Measurements from ENCODE around the gene KRT33B. TPM values are rescaled to one million over a fixed set of nuclear protein-coding genes. Genes with fewer than 3 reads are reported as not detected.
"Not testable (repeated sequence)": the region's sequence is repeated elsewhere in the genome, so short reads cannot be mapped to it uniquely, and the experiment has no call there.

KRT33B gene
- polyA plus RNA-seq, 1 donor: not detected

GRCh38 chr17:41393826-41394225, 24.2 kb upstream of the KRT33B start:
- H3K27ac ChIP-seq (ENCODE audit: low read length): no peak overlapping the region
- peaks cover 2% of the 10 kb centered on the region for H3K27me3 ChIP-seq (ENCODE audit: control insufficient read depth, insufficient read depth, low read length)
- no peak for DNase-seq
- H3K4me3 ChIP-seq (ENCODE audit: low read length): no peak overlapping the region
- H3K4me1 ChIP-seq (ENCODE audit: control insufficient read depth, insufficient read depth, low read length): no peaks in the 10 kb centered on the region
- H3K9me3 ChIP-seq (ENCODE audit: control insufficient read depth, low read depth, low read length): no peaks in the 10 kb centered on the region
- 100% methylated on average over 3 of the region's 10 CpGs for WGBS (ENCODE audit: insufficient coverage, low lambda C conversion rate)
- no peaks in the 10 kb centered on the region for H3K36me3 ChIP-seq (ENCODE audit: control insufficient read depth, insufficient read depth, low read length)

- no peak overlapping the region for H3K27ac ChIP-seq (ENCODE audit: low read length)
- no peaks in the 10 kb centered on the region for H3K36me3 ChIP-seq (ENCODE audit: control insufficient read depth, insufficient read depth, low read length)
- no peak for DNase-seq
- no peaks in the 10 kb centered on the region for H3K4me1 ChIP-seq (ENCODE audit: control insufficient read depth, insufficient read depth, low read length)
- H3K9me3 ChIP-seq (ENCODE audit: control insufficient read depth, low read depth, low read length): no peaks in the 10 kb centered on the region
- 60% methylated on average over 1 of the region's 5 CpGs for WGBS (ENCODE audit: insufficient coverage, low lambda C conversion rate)
- no peak overlapping the region for H3K4me3 ChIP-seq (ENCODE audit: low read length)
- H3K27me3 ChIP-seq (ENCODE audit: control insufficient read depth, insufficient read depth, low read length): peaks cover 2% of the 10 kb centered on the region
Observed at GRCh38 chr17:41393294-41393693, 23.7 kb upstream of the KRT33B start.

DNA sequence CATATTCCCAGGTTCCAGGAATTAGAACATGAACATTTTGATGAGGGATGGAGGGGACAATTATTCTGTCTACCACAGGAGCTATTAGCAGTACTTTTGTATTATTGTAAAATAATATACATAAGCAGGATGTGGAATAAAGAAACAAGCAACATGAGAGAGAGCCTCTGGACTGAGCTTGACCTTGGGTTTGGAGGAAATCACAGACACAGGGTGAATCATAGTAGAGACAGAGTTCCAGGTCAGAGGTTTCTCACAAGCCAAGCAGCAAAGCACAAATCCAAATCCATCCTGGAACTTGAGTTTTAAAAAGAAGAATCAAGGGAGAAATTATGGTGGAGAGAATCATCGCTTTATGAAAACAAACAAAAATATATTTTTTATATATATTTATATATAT, 22.7 kb upstream of the KRT33B start:
- Histone ChIP-seq H3K27me3 (ENCODE audit: control insufficient read depth, insufficient read depth, low read length) (peaks cover 2% of the 10 kb centered on the region), H3K4me3 (ENCODE audit: low read length) (no peak overlapping the region), H3K36me3 (ENCODE audit: control insufficient read depth, insufficient read depth, low read length) (no peaks in the 10 kb centered on the region), H3K4me1 (ENCODE audit: control insufficient read depth, insufficient read depth, low read length) (no peaks in the 10 kb centered on the region), H3K27ac (ENCODE audit: low read length) (no peak overlapping the region), H3K9me3 (ENCODE audit: control insufficient read depth, low read depth, low read length) (no peaks in the 10 kb centered on the region)
- WGBS (ENCODE audit: insufficient coverage, low lambda C conversion rate): no CpG with 5 or more reads among the region's 1 CpG
- DNase-seq: no peak

DNA sequence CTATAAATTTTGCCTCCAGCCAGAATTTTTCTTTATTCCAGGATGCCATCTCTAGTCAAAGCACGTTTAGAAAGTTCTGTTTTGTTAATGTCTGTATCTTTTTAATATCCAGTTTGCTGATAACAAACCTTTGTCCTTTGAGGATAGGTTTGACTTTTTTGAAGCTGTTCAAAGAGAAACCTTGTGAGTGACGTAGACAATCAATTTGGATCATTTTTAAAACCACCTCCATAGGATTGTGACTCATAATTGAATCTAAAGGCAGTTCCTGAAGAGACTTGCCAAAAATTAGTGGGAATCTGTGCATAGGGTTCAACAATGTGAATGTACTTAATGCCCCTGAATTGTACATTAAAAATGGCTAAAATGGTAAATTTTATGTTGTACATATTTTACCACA, 21.9 kb upstream of the KRT33B start:
- 46% methylated on average over 2 of the region's 2 CpGs for WGBS (ENCODE audit: insufficient coverage, low lambda C conversion rate)
- Histone ChIP-seq H3K4me3 (ENCODE audit: low read length) (no peak overlapping the region), H3K9me3 (ENCODE audit: control insufficient read depth, low read depth, low read length) (no peaks in the 10 kb centered on the region), H3K36me3 (ENCODE audit: control insufficient read depth, insufficient read depth, low read length) (no peaks in the 10 kb centered on the region), H3K27me3 (ENCODE audit: control insufficient read depth, insufficient read depth, low read length) (peaks cover 2% of the 10 kb centered on the region), H3K4me1 (ENCODE audit: control insufficient read depth, insufficient read depth, low read length) (no peaks in the 10 kb centered on the region), H3K27ac (ENCODE audit: low read length) (no peak overlapping the region)
- DNase-seq: no peak

DNA sequence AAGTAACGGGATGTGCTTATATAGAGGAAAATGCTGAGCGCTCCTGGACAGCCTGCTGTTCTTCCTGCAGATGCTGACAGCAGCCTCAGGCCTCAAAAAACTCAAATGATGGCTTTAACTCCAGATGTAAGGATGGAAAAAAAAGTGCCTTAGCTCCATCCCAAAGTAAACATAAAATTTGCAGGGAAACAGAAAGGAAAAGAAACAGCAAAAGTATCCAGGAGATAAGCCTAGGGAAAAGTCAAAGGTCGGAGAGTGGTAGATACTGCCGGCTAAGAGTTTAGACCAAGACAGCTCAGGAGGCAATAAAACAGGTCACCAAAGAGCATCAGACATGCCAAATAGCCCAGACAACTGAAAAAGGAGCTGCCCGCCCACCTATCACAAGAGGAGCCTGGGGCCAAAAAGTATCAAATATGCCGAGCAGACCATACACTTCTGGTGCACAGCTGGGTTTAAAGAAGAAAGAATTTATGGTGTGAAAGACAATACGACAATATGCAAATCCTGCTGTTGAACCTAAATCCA, 20.9 kb upstream of the KRT33B start:
- Histone ChIP-seq H3K36me3 (ENCODE audit: control insufficient read depth, insufficient read depth, low read length) (no peaks in the 10 kb centered on the region), H3K4me1 (ENCODE audit: control insufficient read depth, insufficient read depth, low read length) (no peaks in the 10 kb centered on the region), H3K9me3 (ENCODE audit: control insufficient read depth, low read depth, low read length) (no peaks in the 10 kb centered on the region), H3K27ac (ENCODE audit: low read length) (no peak overlapping the region), H3K27me3 (ENCODE audit: control insufficient read depth, insufficient read depth, low read length) (peaks cover 2% of the 10 kb centered on the region), H3K4me3 (ENCODE audit: low read length) (no peak overlapping the region)
- 0% methylated on average over 1 of the region's 7 CpGs for WGBS (ENCODE audit: insufficient coverage, low lambda C conversion rate)
- peak in 1 of 2 donors; percentile 43 for DNase-seq

GRCh38 chr17:41387670-41388069, 18.1 kb upstream of the KRT33B start:
- H3K4me3 ChIP-seq (ENCODE audit: low read length): no peak overlapping the region
- no peaks in the 10 kb centered on the region for H3K27me3 ChIP-seq (ENCODE audit: control insufficient read depth, insufficient read depth, low read length)
- no CpG with 5 or more reads among the region's 4 CpGs for WGBS (ENCODE audit: insufficient coverage, low lambda C conversion rate)
- no peak overlapping the region for H3K27ac ChIP-seq (ENCODE audit: low read length)
- H3K9me3 ChIP-seq (ENCODE audit: control insufficient read depth, low read depth, low read length): no peaks in the 10 kb centered on the region
- no peaks in the 10 kb centered on the region for H3K4me1 ChIP-seq (ENCODE audit: control insufficient read depth, insufficient read depth, low read length)
- DNase-seq: no peak
- H3K36me3 ChIP-seq (ENCODE audit: control insufficient read depth, insufficient read depth, low read length): no peaks in the 10 kb centered on the region

DNA sequence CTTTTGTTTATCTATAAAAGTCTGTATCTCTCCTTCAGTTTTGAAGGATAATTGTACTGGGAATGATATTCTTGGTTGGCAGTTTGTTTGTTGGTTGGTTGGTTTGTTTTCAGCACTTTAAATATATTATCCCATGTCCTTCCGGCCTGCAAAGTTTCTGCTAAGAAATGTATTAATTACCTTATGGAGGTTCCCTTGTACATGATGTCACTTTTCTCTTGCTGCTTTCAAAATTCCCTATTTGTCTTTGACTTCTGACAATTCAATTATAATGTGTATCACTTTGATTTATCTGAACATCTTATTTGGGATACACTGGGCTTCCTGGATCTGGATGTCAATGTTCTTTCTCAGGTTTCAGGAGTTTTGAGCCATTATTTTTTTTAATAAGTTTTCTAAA, 16.6 kb upstream of the KRT33B start:
- DNase-seq: no peak
- Histone ChIP-seq H3K9me3 (ENCODE audit: control insufficient read depth, low read depth, low read length) (no peaks in the 10 kb centered on the region), H3K27me3 (ENCODE audit: control insufficient read depth, insufficient read depth, low read length) (peaks cover 2% of the 10 kb centered on the region), H3K36me3 (ENCODE audit: control insufficient read depth, insufficient read depth, low read length) (no peaks in the 10 kb centered on the region), H3K4me3 (ENCODE audit: low read length) (no peak overlapping the region), H3K4me1 (ENCODE audit: control insufficient read depth, insufficient read depth, low read length) (no peaks in the 10 kb centered on the region), H3K27ac (ENCODE audit: low read length) (no peak overlapping the region)
- no CpG with 5 or more reads among the region's 1 CpG for WGBS (ENCODE audit: insufficient coverage, low lambda C conversion rate)

GRCh38 chr17:41383690-41384089, 14.1 kb upstream of the KRT33B start:
- Histone ChIP-seq H3K4me1 (ENCODE audit: control insufficient read depth, insufficient read depth, low read length) (no peaks in the 10 kb centered on the region), H3K4me3 (ENCODE audit: low read length) (no peak overlapping the region), H3K36me3 (ENCODE audit: control insufficient read depth, insufficient read depth, low read length) (no peaks in the 10 kb centered on the region), H3K27me3 (ENCODE audit: control insufficient read depth, insufficient read depth, low read length) (peaks cover 2% of the 10 kb centered on the region), H3K27ac (ENCODE audit: low read length) (no peak overlapping the region), H3K9me3 (ENCODE audit: control insufficient read depth, low read depth, low read length) (no peaks in the 10 kb centered on the region)
- no peak for DNase-seq
- 90% methylated on average over 1 of the region's 1 CpG for WGBS (ENCODE audit: insufficient coverage, low lambda C conversion rate)

DNA sequence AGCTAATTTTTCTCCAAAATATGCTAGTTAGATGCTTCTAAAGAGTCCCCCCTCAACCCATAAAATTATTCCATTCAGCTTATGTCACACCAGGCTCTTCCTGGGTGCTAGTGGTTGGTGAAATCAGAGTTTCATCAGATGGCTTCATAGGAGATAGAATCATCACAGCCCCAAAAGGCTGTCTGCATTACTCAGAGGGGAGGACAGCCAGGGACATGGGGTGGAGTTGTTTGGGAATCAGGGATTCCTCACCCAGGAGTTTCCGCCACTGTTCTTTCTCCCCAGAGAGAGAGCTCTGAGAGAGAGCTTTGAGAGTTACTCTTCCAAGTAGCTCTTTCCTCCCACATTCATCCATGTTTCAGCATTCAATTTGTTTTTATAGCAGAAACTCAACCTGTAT, 12.8 kb upstream of the KRT33B start:
- no peak for DNase-seq
- no peak overlapping the region for H3K4me3 ChIP-seq (ENCODE audit: low read length)
- H3K27ac ChIP-seq (ENCODE audit: low read length): no peak overlapping the region
- WGBS (ENCODE audit: insufficient coverage, low lambda C conversion rate): no CpG with 5 or more reads among the region's 1 CpG
- H3K27me3 ChIP-seq (ENCODE audit: control insufficient read depth, insufficient read depth, low read length): peaks cover 2% of the 10 kb centered on the region
- no peaks in the 10 kb centered on the region for H3K36me3 ChIP-seq (ENCODE audit: control insufficient read depth, insufficient read depth, low read length)
- H3K9me3 ChIP-seq (ENCODE audit: control insufficient read depth, low read depth, low read length): no peaks in the 10 kb centered on the region
- H3K4me1 ChIP-seq (ENCODE audit: control insufficient read depth, insufficient read depth, low read length): no peaks in the 10 kb centered on the region

GRCh38 chr17:41381943-41382342, 12.3 kb upstream of the KRT33B start, which contains the start of gene KRT34:
KRT34 (minus strand) TSS chr17:41382306; CDS start chr17:41382246, 60 bp downstream.
- H3K4me3 ChIP-seq (ENCODE audit: low read length); H3K36me3 ChIP-seq (ENCODE audit: control insufficient read depth, insufficient read depth, low read length); DNase-seq; H3K4me1 ChIP-seq (ENCODE audit: control insufficient read depth, insufficient read depth, low read length); H3K9me3 ChIP-seq (ENCODE audit: control insufficient read depth, low read depth, low read length); H3K27ac ChIP-seq (ENCODE audit: low read length); H3K27me3 ChIP-seq (ENCODE audit: control insufficient read depth, insufficient read depth, low read length): not testable (repeated sequence)
- no CpG with 5 or more reads among the region's 13 CpGs for WGBS (ENCODE audit: insufficient coverage, low lambda C conversion rate)

DNA sequence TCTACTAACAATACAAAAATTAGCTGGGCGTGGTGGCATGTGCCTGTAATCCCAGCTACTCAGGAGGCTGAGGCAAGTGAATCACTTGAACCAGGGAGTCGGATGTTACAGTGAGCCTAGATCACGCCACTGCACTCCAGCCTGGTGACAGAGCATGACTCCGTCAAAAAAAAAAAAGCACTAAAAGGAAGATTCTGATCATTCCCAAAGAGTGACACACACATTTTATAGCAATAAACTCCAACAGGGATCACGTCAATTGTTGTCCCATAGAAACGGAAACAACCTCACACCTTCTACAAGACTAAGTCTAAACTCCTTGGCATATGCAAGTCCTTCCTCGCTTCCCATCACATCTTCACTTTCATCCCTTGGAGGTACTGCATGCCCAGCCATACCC, 10.5 kb upstream of the KRT33B start:
- DNase-seq; H3K27me3 ChIP-seq (ENCODE audit: control insufficient read depth, insufficient read depth, low read length); H3K27ac ChIP-seq (ENCODE audit: low read length); H3K4me1 ChIP-seq (ENCODE audit: control insufficient read depth, insufficient read depth, low read length); H3K36me3 ChIP-seq (ENCODE audit: control insufficient read depth, insufficient read depth, low read length); H3K4me3 ChIP-seq (ENCODE audit: low read length); H3K9me3 ChIP-seq (ENCODE audit: control insufficient read depth, low read depth, low read length): not testable (repeated sequence)
- no CpG with 5 or more reads among the region's 7 CpGs for WGBS (ENCODE audit: insufficient coverage, low lambda C conversion rate)
